Liver (tissue), 9 donors: ENCODE measurements around the gene ZBP1. TPM values are rescaled to one million over a fixed set of nuclear protein-coding genes. Genes with fewer than 3 reads are reported as not detected.

Source experiments
- DNase-seq: peaks from one replicate; pipeline ENCODE4 v3.0.0-alpha.2; 2017; ENCODE audit warnings: low spot score
- H3K27ac ChIP-seq, 2 donors: one replicate each; pipeline ENCODE4 v1.7.0; 2013; ENCODE audit warnings: inconsistent platforms in 2 of 2, low read length in 2 of 2, control low read depth in 1 of 2, low read depth in 1 of 2, mild to moderate bottlenecking in 1 of 2
- H3K27me3 ChIP-seq, 4 donors: one replicate each; pipeline versions ENCODE4 v1.6.1 to v1.7.0; 2013; ENCODE audit warnings: low read length in 3 of 4, inconsistent platforms in 1 of 4, mild to moderate bottlenecking in 1 of 4, moderate library complexity in 1 of 4; ENCODE audit not compliant: control insufficient read depth in 4 of 4, insufficient read depth in 4 of 4
- H3K36me3 ChIP-seq, 4 donors: one replicate each; pipeline versions ENCODE4 v1.6.1 to v1.7.0; 2013; ENCODE audit warnings: low read length in 3 of 4, mild to moderate bottlenecking in 3 of 4, low read depth in 1 of 4, moderate library complexity in 1 of 4; ENCODE audit not compliant: control insufficient read depth in 4 of 4, insufficient read depth in 3 of 4
- H3K4me1 ChIP-seq, 4 donors: one replicate each; pipeline versions ENCODE4 v1.6.1 to v1.7.0; 2013; ENCODE audit warnings: low read length in 3 of 4, mild to moderate bottlenecking in 3 of 4, moderate library complexity in 1 of 4; ENCODE audit not compliant: control insufficient read depth in 4 of 4, insufficient read depth in 4 of 4
- H3K4me3 ChIP-seq, 3 donors: one replicate each; pipeline versions ENCODE4 v1.6.1 to v1.7.0; 2013; ENCODE audit warnings: low read length in 3 of 3, control low read depth in 1 of 3, low read depth in 1 of 3, mild to moderate bottlenecking in 1 of 3
- H3K9ac ChIP-seq, 2 donors: one replicate each; pipeline ENCODE4 v1.7.0; 2013; ENCODE audit warnings: low read length in 2 of 2, mild to moderate bottlenecking in 2 of 2, moderate library complexity in 2 of 2, control low read depth in 1 of 2, low read depth in 1 of 2
- H3K9me3 ChIP-seq, 4 donors: one replicate each; pipeline versions ENCODE4 v1.6.1 to v1.7.0; 2013; ENCODE audit warnings: low read length in 3 of 4; ENCODE audit not compliant: control insufficient read depth in 4 of 4
- ATF3 ChIP-seq: IDR thresholded peaks from 2 replicates; pipeline ENCODE4 v1.6.1; 2016; ENCODE audit warnings: antibody characterized with exemption
- CTCF ChIP-seq: fragments of 150-350 bp; IDR thresholded peaks from 2 replicates; pipeline ENCODE4 v1.5.1; 2017; ENCODE audit warnings: improper control_type of control experiment, low read depth, low read length; ENCODE audit not compliant: missing input control
- EGR1 ChIP-seq, 2 donors: IDR thresholded peaks; 2 replicates each; pipeline ENCODE4 v1.6.1; 2016 to 2018; ENCODE audit warnings: antibody characterized with exemption in 2 of 2, low read depth in 2 of 2
- FOXA1 ChIP-seq: IDR thresholded peaks from 2 replicates; pipeline ENCODE4 v1.6.1; 2016; ENCODE audit warnings: antibody characterized with exemption
- FOXA2 ChIP-seq: IDR thresholded peaks from 2 replicates; pipeline ENCODE4 v1.6.1; 2016; ENCODE audit warnings: antibody characterized with exemption
- GABPA ChIP-seq, 2 donors: IDR thresholded peaks in 1 of 2; conservative IDR thresholded peaks in 1 of 2; 2 replicates each; pipeline ENCODE4 v1.6.1; 2016; ENCODE audit warnings: antibody characterized with exemption in 2 of 2, mild to moderate bottlenecking in 1 of 2, moderate library complexity in 1 of 2
- HNF4A ChIP-seq, 2 donors: conservative IDR thresholded peaks; 2 replicates each; pipeline ENCODE4 v1.6.1; 2016; ENCODE audit warnings: antibody characterized with exemption in 2 of 2, mild to moderate bottlenecking in 2 of 2
- HNF4G ChIP-seq: IDR thresholded peaks from 2 replicates; pipeline ENCODE4 v1.6.1; 2016; ENCODE audit warnings: antibody characterized with exemption
- JUND ChIP-seq, 2 donors: IDR thresholded peaks; 2 replicates each; pipeline ENCODE4 v1.6.1; 2016; ENCODE audit warnings: antibody characterized with exemption in 2 of 2
- MAX ChIP-seq: IDR thresholded peaks from 2 replicates; pipeline ENCODE4 v1.6.1; 2016; ENCODE audit warnings: antibody characterized with exemption
- NR2F2 ChIP-seq: IDR thresholded peaks from 2 replicates; pipeline ENCODE4 v1.6.1; 2016; ENCODE audit warnings: antibody characterized with exemption
- RAD21 ChIP-seq, 2 donors: IDR thresholded peaks; 2 replicates each; pipeline ENCODE4 v1.6.1; 2016; ENCODE audit warnings: antibody characterized with exemption in 2 of 2, mild to moderate bottlenecking in 2 of 2
- REST ChIP-seq: IDR thresholded peaks from 2 replicates; pipeline ENCODE4 v1.6.1; 2016; ENCODE audit warnings: antibody characterized with exemption, mild to moderate bottlenecking
- RXRA ChIP-seq, 2 donors: IDR thresholded peaks; 2 replicates each; pipeline ENCODE4 v1.6.1; 2017 to 2018; ENCODE audit warnings: antibody characterized with exemption in 2 of 2, mild to moderate bottlenecking in 1 of 2
- SP1 ChIP-seq: IDR thresholded peaks from 2 replicates; pipeline ENCODE4 v1.6.1; 2018; ENCODE audit warnings: antibody characterized with exemption, mild to moderate bottlenecking
- TAF1 ChIP-seq: conservative IDR thresholded peaks from 2 replicates; pipeline ENCODE4 v1.6.1; 2016; ENCODE audit warnings: antibody characterized with exemption, mild to moderate bottlenecking
- YY1 ChIP-seq: IDR thresholded peaks from 2 replicates; pipeline ENCODE4 v1.6.1; 2016; ENCODE audit warnings: antibody characterized with exemption, mild to moderate bottlenecking
- ZBTB33 ChIP-seq: IDR thresholded peaks from 2 replicates; pipeline ENCODE4 v1.6.1; 2016; ENCODE audit warnings: antibody characterized with exemption
- WGBS: extraction: QIAGEN DNeasy Blood & Tissue Kit; methylation state at CpG from one replicate; pipeline ENCODE4 v1.1.7; 2013; 5-methylcytosine and 5-hydroxymethylcytosine counted together
- polyA plus RNA-seq, 2 donors: library from polyadenylated mRNA; stranded (reverse) in 1 of 2; unstranded in 1 of 2; fragments of 200-250 nt in 1 of 2; fragments of >200 nt in 1 of 2; fragmentation: Nextera tagmentation in 1 of 2; extraction: Ambion mirVana in 1 of 2; gene quantifications; one replicate each; pipeline versions ENCODE4 v1.2.1 to v1.2.3, GENCODE V29; 2013 to 2015
- total RNA-seq, 2 donors: library from RNA; depleted of rRNA; stranded (reverse); fragments of >200 nt; gene quantifications; one replicate each; pipeline ENCODE4 v1.2.3, GENCODE V29; 2014
- donor health status: healthy.
- donor health status: healthy.
- donor health status: healthy.
- donor health status: healthy.
- donor health status: healthy.

ZBP1 gene
- total and polyA plus RNA-seq, 4 donors, result 0.06 to 0.42 (median 0.13) TPM

- H3K4me3 ChIP-seq, result no peak overlapping the region
- DNase-seq, result peak; percentile 47
- H3K9ac ChIP-seq, result peak overlapping the region in 1 of 2 donors; percentile 67
- peak; percentile 95 for TF ChIP-seq ZBTB33
- peak; percentile 98 for TF ChIP-seq SP1
- peak; percentile 88 for TF ChIP-seq FOXA2
- peak in 1 of 2 donors; percentile 47 for TF ChIP-seq GABPA (IDR thresholded peaks at IDR 0.05 in 1 of 2, conservative IDR thresholded peaks at IDR 0.05 in 1 of 2)
- peak in 1 of 2 donors; percentile 86 for TF ChIP-seq EGR1 (IDR thresholded peaks at IDR 0.05; ENCODE audit: low read depth in 2 of 2)
- TF ChIP-seq NR2F2, result peak; percentile 41
- peak; percentile 93 for TF ChIP-seq MAX
- peak; percentile 87 for TF ChIP-seq HNF4G
- peak; percentile 54 to 61 for TF ChIP-seq RAD21 (IDR thresholded peaks at IDR 0.05)
- no peak for TF ChIP-seq CTCF
- no peak for TF ChIP-seq TAF1
- TF ChIP-seq REST, result peak; percentile 75
- peak; percentile 96 to 99 for TF ChIP-seq HNF4A (conservative IDR thresholded peaks at IDR 0.05)
- TF ChIP-seq JUND (IDR thresholded peaks at IDR 0.05), result peak; percentile 42 to 91
- peak; percentile 59 for TF ChIP-seq YY1
- TF ChIP-seq RXRA (IDR thresholded peaks at IDR 0.05), result peak; percentile 98 to 100
- TF ChIP-seq ATF3, result peak; percentile 21
- TF ChIP-seq FOXA1, result peak; percentile 93
- peaks cover 11 to 35% (median 14%) of the 10 kb centered on the region in 4 donors for H3K4me1 ChIP-seq
- H3K27me3 ChIP-seq, result no peaks in the 10 kb centered on the region
- H3K36me3 ChIP-seq, result no peaks in the 10 kb centered on the region
- H3K9me3 ChIP-seq, result no peaks in the 10 kb centered on the region
- 49% methylated on average over 10 of the region's 10 CpGs for WGBS
- H3K27ac ChIP-seq, result peak overlapping the region; percentile 71 to 94
Measured at GRCh38 chr20:57577679-57578475, 42.3 kb downstream of the ZBP1 start.
